SKM-1 treated with dmso at 0.1 percent for 144 hours (cell line): ENCODE measurements around the gene KIF3B.
A peak's percentile ranks its signal among the peaks of the same experiment; 100 is the strongest.
"Not testable (repeated sequence)": the region's sequence is repeated elsewhere in the genome, so short reads cannot be mapped to it uniquely, and the experiment has no call there.

Experiments used
- DNase-seq: peaks from one replicate; lab custom pipeline; 2025; ENCODE audit not compliant: unreplicated experiment; lab: John Stamatoyannopoulos, UW

Gene KIF3B

DNA sequence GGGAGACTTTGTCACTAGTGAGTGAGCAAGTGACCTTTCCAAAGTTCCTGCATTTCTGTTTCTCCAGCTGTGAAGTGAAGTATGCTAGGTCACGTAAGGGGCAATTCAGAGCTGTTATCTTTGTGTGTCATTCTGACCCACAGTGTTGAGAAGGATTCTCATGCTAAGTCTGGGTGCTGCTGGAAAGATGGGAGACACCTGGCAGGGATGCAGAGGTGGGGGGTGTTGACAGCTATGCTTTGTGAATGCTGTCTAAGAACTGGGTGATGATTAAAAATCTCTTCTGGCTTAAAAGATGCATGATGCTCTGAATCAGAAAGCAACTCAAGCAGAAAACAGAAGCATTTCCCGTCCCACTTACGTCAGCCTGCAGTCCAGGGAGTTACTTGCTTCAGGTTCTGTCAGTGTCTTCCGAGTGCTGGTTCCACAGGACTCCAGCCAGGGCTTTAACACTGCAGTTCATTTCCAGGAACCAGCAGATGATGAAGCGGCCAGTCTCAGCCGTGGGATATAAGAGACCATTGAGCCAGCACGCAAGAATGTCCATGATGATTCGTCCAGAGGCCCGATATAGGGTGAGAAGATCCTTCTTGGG, 49.7 kb downstream of the KIF3B start:
- no peak for DNase-seq

DNA sequence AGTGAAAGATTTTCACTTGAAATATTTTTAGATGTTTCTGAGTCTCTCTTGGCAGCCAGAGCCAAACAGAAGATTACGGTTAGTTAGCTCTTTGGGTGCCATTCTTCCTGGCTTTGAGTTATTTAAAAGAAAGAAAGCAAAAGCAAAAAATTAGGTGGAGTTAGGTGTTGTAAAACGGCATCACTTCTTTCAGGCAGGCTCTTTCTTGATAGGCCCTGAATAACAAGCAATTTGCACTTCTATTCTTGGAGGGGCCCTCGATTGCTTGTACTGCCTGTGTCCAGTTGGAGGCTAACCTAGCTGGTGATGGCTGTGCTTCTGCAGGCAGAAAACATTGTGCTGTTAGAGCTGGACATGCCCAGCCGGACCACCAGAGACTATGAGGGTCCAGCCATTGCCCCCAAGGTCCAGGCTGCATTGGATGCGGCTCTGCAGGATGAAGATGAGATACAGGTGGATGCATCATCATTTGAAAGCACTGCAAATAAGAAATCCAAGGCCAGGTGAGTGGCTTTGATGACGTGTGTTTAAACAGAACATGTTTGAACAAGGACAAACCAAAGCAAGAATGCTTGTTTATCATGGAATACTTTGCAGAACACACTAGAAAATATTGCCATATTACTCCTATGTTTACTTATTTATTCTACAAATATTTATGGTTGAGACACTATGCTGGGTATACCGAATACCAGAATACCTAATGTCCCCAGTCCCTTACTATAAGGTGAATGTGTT, 52.5 kb downstream of the KIF3B start:
- DNase-seq, result no peak

DNA sequence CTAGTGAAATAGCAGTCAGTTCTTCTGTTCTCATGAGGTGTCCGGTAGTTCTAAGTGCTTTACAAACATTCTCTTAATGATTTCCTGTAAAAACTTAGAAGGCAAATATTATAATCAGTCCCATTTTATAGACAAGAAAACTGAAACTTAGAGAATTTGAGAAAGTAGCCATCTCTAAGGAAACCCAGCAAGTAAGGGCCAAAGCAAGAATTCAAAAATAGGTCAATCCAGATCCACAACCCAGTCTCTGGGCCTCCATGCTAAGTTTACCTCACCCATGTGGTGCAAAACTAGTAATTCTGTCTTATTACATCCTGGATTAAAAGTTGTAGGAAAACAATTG, 53.1 kb downstream of the KIF3B start:
- no peak for DNase-seq

DNA sequence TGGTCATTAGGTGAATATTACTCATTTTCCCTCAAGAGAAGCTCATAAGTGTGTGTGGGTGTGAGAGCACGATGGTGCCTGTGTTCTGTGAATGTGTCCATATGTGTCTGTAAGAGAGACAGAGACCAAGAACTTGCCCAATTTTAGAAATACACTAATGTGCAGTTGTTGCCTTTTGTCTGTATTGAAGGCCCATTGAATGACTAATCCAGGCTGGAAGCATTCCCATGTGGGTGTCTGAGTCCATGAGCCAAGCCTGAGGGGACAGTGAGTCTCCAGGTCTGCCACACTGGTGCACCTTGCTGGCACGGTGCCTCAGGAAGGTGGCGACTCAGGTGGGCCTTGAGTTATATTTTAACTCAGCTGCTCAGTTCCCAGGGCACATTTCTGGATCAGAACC, 55.2 kb downstream of the KIF3B start:
- DNase-seq, result no peak

DNA sequence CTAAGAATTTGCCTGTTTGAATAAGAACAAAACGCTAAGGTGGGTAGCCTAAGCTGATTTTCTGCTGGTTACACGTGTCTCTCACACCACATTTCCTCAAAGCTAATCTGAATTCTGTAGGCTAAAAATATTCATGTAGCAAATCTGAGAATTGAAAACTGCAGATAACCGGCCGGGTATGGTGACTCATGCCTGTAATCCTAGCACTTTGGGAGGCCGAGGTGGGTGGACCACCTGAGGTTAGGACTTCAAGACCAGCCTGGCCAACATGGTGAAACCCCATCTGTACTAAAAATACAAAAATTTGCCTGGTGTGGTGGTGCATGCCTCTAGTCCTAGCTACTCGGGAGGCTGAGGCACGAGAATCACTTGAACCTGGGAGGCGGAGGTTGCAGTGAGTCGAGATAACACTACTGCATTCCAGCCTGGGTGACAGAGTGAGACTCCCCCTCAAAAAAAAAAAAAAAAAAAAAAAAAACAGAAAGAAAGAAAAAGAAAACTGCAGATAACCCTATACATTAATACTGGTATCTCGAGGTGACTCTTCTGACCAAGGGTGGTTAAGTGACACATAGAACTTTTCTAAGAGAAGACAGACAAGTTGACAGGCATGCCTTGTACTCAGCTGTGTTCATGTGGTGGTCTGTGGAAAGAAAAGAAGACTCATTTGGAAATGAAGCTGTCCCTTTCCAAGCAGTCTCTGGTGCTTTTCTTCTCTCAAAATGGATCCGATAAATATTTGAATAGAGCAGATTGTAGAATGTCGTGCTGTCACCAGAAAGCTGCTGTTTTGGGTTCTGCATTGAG, 55.9 kb downstream of the KIF3B start:
- no peak for DNase-seq

DNA sequence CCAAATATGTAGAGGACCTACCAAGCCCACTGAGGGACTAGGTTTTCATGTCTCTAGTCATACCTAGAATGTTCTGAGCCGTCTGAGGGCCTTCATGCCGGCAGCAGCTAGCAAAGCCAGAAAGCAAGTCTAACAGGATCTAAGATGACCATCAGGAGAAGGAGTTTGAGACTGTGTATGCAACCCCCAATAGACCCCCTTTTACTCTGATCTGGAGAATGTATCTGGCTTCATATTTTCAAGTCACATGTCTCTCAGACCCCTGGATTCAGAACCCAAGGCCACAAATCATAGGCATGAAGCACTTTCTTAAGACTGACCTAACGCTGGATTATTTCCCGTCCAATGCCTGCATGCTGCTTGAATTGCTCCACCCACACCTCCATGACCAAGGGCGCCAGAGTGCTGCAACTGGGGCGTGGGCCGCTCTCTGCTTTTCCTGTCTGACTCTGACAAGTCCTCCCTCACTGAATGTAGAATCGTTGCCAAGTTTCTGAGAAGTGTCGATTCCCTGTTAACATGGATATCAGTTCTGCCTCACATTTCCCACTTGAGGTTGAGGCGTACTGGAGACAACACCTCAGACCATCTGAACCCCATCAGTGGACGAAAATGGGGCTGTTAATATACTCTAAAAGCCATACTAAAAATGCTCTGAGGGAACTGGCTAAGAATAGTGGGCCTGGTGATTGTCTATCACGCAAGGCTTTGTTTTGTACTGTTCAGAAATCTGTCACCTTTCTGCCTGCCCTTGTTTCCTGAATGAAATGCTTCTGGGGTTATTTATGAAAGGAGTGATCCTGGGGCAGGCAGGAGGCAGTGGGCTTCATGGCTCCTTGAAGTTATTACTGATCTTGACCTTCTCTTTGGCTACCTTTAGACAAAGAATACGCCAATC, 56.8 kb downstream of the KIF3B start:
- no peak for DNase-seq

DNA sequence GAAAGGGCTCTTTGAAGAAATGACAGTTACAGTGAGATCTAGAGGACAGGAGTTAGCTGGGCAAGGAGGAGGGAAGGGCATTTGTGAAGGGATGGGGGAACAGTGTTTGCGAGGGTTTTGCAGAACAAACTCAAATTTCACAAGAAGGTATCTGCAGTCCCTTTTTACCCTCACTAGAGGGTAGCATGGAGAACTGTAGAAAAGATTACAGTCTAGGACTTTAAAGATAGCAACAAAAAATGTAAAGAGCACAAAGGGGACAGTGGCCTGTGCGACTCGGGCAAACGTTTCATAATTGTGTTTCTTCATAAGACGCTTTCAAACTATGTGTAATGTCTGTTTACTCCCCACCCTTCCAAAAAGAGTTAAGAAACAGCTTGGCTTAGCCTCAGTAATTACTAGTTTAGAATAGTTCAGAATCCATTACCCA, 59.5 kb downstream of the KIF3B start:
- peak; percentile 76 for DNase-seq

DNA sequence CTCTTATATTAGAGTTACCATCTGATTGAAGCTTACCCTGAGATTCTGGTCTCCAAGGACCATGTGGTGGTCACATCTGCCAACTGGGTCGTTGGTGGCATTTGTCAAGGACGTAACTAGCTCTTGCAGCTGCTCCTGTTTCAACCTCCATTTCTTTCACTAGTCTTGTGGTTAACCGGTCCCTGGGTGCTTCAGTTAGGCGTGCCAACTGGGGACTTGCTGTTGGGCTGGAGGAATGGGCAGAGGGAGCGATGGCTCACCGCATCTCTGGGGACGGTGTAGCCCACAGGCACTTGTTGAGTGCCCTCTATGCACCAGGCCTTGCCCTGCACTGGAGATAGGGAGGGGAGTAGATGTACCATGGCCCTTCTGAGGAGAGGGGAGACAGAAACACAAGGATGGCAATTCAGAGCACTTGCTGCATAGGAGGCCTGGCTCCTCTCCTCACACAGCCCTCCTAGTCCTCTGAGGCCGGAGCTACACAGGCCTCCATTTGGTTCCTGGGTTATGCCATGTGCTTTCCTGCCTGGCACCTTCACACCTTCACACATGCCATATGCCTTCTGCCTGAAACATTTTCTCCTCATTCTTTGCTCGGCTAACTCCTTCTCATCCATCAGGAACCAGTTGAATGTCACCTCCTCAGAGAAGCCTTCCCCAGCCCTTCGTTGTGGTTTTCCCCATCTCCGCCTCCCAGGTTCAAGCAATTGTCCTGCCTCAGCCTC, 60.6 kb downstream of the KIF3B start:
- no peak for DNase-seq

DNA sequence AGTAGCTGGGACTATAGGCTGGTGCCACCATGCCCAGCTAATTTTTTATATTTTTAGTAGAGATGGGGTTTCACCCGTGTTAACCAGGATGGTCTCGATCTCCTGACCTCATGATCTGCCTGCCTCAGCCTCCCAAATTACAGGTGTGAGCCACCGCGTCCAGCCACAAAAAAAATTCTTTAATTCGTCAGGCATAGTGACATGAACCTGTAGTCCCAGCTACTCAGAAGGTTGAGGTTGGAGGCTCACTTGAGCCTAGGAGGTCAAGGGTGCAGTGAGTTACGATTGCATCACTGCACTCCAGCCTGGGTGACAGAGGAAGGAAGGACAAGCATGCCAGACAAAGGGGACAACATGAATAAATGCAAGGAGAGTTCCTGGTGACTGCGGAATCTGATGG, 61.2 kb downstream of the KIF3B start:
- DNase-seq, result no peak

DNA sequence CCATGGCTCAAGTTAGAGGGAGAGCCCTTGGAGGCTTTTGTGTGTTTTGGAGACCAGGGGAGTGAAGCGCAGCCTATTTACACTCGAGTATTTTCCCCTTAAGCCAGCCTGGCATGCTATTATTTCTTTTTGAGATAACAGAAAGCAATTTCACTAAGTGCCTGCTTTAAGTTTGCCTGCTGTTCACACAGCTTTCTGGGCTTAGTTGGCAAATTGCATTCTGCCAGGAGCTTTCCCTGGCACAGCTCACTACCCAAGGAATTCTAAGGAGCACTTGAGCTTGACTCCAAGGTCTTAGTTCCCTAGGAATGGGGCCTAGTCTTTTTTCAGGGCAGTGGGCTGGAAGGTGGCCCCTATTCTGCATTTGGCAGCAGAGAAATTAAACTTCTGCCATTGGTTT, 61.7 kb downstream of the KIF3B start:
- no peak for DNase-seq

DNA sequence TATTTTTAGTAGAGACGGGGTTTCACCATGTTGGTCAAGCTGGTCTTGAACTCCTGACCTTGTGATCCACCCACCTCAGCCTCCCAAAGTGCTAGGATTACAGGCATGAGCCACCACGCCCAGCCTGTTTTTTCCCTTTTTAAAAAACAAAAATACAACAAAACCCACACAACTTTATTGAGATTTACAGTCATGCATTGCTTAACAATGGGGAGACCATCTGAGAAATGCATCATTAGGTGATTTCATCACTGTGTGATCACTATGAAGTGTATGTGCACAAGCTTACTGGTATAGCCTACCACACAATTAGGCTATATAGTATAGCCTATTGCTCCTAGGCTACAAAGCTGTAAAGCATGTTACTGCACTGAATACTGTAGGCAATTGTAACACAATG, 63.6 kb downstream of the KIF3B start:
- DNase-seq, result not testable (repeated sequence)

DNA sequence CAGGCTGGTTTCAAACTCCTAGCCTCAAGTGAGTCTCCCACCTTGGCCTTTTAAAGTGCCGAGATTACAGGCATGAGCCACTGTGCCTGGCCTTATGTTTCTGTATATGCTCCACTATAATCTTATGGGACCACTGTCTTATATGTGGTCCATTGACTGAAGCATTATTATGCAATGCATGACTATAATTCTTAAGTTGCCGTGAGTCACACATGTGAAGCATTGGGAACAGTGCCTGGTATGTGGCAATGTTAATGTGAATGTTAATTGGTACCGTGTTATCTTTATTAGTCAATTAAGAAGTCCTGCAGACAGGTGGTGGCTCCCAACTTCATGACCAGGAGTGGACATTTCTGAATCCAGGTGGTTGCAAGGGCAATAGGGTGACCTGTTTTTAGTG, 66.0 kb downstream of the KIF3B start:
- no peak for DNase-seq

DNA sequence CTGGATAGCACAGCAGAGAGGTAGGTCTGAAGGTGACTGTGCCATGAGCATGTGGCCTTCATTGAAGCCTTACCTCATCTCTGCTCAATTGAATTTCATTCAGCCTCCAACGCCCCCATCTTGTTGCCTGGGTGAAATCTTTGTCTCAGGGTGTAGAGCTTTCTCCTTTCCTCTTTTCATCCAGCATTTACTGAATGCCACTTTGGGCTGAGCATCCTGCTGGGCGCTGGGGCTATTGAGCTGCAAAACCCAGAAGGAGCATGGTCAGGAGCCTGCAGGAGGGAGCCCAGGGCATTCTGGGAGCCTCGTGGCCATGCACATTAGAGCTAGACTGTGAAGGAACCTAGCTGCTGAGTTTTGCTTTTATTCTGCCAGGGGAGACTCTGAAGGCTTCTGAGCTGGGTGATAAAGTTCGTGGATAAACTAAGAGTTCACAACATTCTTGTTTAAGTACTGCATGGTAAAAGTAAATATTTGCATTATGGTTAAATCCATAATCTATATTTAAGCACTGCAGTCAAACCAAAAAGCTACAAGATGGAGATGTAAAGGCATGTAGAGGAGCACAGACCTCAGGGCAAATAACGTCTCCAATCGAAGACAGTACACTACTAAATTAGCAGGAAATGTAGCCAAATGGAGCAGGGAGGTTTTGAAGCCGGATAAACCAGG, 67.5 kb downstream of the KIF3B start:
- DNase-seq, result no peak

DNA sequence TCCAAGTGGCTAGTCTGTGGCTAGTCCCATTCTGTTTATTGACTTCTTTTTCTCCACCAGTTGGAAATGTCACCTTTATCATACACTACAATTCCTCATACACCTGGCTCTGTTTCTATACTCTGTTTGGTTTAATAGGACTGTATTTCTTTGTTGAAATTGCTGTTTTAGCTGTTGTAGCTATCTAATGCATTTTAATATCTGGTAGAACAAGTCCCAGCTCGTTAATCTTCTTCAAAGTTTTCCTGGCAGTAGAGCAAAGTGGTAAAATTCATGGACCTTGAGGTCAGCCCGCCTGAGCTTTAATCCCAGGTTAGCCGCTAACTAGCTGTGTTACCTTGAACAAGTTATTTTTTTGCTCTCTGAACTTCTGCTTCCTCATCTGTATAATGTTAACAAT, 70.8 kb downstream of the KIF3B start:
- DNase-seq, result no peak

DNA sequence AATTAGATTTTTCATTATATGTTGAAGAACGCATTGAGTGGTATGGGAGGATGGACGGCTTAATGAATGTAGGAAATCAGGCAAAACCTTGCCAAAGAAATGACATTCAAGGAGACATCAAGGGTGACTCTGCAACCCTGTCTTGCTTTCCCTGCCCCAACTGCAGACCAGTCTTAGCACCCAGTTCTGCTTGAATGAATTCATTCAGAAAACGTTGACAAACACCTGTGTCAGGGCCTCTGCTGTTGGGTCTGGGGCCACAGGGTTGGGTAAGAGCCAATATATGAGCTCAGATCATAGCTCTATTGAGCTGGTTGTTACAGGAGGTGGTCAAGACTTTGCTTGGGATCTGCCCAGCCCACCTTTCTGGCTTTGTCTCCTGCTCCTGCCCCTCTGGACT, 73.0 kb downstream of the KIF3B start:
- DNase-seq, result no peak

DNA sequence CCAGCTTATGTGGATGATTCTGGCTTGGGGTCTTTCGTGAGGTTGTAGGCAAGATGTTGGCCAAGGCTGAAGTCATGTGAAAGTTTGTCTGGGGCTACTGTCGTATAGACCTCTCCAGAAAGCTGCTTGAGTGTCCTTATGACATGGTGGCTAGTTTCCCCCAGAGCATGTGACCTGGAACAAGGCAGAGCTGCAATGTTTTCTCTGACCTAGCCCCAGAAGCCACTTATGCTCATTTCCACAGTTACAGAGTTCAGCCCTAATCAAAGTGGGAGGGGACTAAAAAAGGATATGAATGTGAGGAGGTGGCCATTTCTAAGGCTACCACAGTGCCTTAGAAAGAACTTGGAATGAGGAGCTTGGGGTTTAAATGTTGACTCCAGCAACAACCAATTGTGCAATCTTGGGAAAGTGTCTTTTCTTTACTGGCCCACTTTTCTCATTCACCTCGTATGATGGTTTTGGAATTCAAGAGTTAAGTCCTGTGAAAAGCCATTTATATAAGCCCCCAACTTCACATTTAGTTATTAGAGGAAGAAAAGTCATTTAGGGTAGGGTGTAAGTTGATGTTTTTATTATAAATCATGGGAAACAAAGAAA, 74.8 kb downstream of the KIF3B start:
- no peak for DNase-seq

DNA sequence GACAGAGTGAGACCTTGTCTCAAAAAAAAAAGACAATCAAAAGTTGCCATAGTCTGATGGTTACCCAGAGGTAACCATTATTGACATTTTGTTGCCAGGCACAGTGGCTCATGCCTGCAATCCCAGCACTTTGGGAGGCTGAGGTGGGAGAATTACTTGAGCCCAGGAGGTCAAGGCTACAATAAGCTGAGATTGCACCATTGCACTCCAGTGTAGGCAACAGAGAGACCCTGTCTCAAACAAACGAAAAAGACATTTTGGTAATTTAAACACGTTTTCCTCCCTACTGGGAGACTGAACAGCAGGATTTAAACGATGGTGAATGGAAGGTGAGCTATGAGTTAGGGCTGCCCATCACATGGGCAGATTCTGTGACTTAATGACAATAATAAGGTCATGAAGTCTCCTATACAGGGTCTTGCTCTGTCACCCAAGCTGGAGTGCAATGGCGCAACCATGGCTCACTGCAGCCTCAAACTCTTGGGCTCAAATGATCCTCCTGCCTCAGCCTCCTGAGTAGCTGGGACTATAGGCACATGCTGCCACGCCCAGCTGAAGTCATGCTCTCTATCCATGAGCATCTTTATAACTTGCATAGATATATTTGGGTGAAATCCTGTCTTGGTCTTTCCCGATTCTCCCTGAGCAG, 76.5 kb downstream of the KIF3B start:
- DNase-seq, result no peak

DNA sequence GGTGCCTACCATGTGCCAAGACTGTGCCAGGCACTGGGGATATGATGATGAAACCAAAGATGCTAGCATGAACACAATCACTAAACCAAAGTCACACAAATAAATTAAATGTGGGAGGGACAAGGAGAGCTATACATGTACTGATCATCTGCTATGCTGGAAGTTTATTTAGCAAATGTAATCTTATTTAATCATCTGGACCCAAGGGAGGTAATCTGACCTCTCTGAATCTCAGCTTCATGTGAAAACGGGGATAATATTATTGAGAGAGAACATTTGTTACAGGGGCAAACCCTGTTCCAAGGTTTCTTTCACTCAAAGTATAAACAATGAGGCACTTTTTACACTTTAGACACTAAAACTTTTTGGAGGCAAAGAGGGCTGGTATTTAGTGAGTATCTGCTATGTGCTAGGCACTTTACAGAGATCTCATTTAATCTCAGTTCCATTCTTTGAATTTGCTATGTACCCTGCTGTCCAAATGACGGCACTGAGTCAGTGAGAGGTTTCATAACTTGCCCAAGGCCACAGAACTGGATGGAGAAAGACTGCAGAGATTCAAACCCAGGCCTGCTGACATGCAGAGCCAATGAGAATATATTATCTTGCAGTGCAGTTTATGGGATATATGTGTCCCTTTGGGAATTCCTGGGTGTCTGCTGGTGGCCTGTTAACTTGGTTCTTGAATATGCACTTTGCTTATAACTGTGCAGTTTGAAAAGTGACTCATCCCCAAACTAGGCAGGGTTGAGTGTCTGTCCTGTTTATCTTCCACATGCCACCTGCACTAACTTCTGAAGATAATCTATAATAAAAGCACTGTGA, 77.4 kb downstream of the KIF3B start:
- DNase-seq, result no peak
